ENCODE measurements around the gene SLC17A9. TPM values are rescaled to one million over a fixed set of nuclear protein-coding genes. Genes with fewer than 3 reads are reported as not detected.

The SLC17A9 gene
- total RNA-seq (10 to 100 TPM in 1 of 2 donors, 1 to 10 TPM in 1; 2.4 to 17.3 TPM), polyA plus RNA-seq (1 to 10 TPM; 9.2 to 9.9 TPM)
- long read RNA-seq, donor 1, partial matches to known transcripts, result 0 of 1 reads
- long read RNA-seq, donor 1, other reads (novel, unspliced or antisense), result 0 of 1 reads
- long read RNA-seq, donor 2, result 0 reads
- long read RNA-seq, donor 3, result 0 reads
- long read RNA-seq, donor 4, partial matches to known transcripts, result 0 of 1 reads
- long read RNA-seq, donor 4, other reads (novel, unspliced or antisense), result 0 of 1 reads
- long read RNA-seq, donor 5, partial matches to known transcripts, result 0 of 1 reads
- long read RNA-seq, donor 5, other reads (novel, unspliced or antisense), result 0 of 1 reads

GRCh38 chr20:62952373-62952967, at the start of gene SLC17A9:
TSS of gene SLC17A9 (plus strand) at chr20:62952709. CDS start at chr20:62952831, 122 bp downstream.
- peak; percentile 29 to 56 (median 38) for DNase-seq
- Histone ChIP-seq H3K27ac (ENCODE audit: low read depth in 1 of 2, low read length in 1 of 2) (peak within 1 kb of the TSS in 1 of 2 donors; percentile 69), H3K36me3 (ENCODE audit: control insufficient read depth in 4 of 4, insufficient read depth in 4 of 4, low read length in 4 of 4) (peaks cover 0 to 20% (median 17%) of the 10 kb centered on the region in 4 donors), H3K27me3 (ENCODE audit: control insufficient read depth in 3 of 3, insufficient read depth in 3 of 3, low read length in 2 of 3) (no peaks in the 10 kb centered on the region), H3K9ac (ENCODE audit: insufficient read depth in 1 of 2, low read length in 2 of 2) (peak within 1 kb of the TSS; percentile 5 to 51), H3K9me3 (ENCODE audit: control insufficient read depth in 4 of 4, insufficient read depth in 3 of 4, low read length in 3 of 4) (peaks cover 0 to 2% (median 0%) of the 10 kb centered on the region in 4 donors), H3K4me1 (ENCODE audit: control insufficient read depth in 5 of 5, insufficient read depth in 5 of 5, low read length in 5 of 5) (peaks cover 0 to 23% (median 20%) of the 10 kb centered on the region in 5 donors), H3K4me3 (no peak within 1 kb of the TSS)
- ATAC-seq (ENCODE audit: insufficient read depth, low FRiP score), result peak; percentile 72
- 3 to 6% methylated on average over 37 of the region's 37 CpGs for WGBS, 2 donors
- TF ChIP-seq CTCF (IDR thresholded peaks at IDR 0.05; ENCODE audit: control extremely low read depth, extremely low read depth), result no peak

GRCh38 chr20:62902926-62903615, 49.4 kb upstream of the SLC17A9 start:
- H3K36me3 ChIP-seq (ENCODE audit: control insufficient read depth in 4 of 4, insufficient read depth in 4 of 4, low read length in 4 of 4), result peaks cover 23 to 45% (median 33%) of the 10 kb centered on the region in 4 donors
- WGBS, 2 donors, result 76 to 85% methylated on average over 7 of the region's 7 CpGs
- no peak overlapping the region for H3K9ac ChIP-seq (ENCODE audit: insufficient read depth in 1 of 2, low read length in 2 of 2)
- ATAC-seq (ENCODE audit: insufficient read depth, low FRiP score), result no peak
- no peak overlapping the region for H3K4me3 ChIP-seq
- no peak overlapping the region for H3K27ac ChIP-seq (ENCODE audit: low read depth in 1 of 2, low read length in 1 of 2)
- peaks cover 0 to 16% (median 0%) of the 10 kb centered on the region in 5 donors for H3K4me1 ChIP-seq (ENCODE audit: control insufficient read depth in 5 of 5, insufficient read depth in 5 of 5, low read length in 5 of 5)
- peaks cover 0 to 2% (median 0%) of the 10 kb centered on the region in 4 donors for H3K9me3 ChIP-seq (ENCODE audit: control insufficient read depth in 4 of 4, insufficient read depth in 3 of 4, low read length in 3 of 4)
- TF ChIP-seq CTCF (IDR thresholded peaks at IDR 0.05; ENCODE audit: control extremely low read depth, extremely low read depth), result no peak
- no peak for DNase-seq
- no peaks in the 10 kb centered on the region for H3K27me3 ChIP-seq (ENCODE audit: control insufficient read depth in 3 of 3, insufficient read depth in 3 of 3, low read length in 2 of 3)

- Histone ChIP-seq H3K4me1 (ENCODE audit: control insufficient read depth in 5 of 5, insufficient read depth in 5 of 5, low read length in 5 of 5) (peaks cover 0 to 3% (median 0%) of the 10 kb centered on the region in 5 donors), H3K27ac (ENCODE audit: low read depth in 1 of 2, low read length in 1 of 2) (no peak overlapping the region), H3K36me3 (ENCODE audit: control insufficient read depth in 4 of 4, insufficient read depth in 4 of 4, low read length in 4 of 4) (peaks cover 45 to 67% (median 54%) of the 10 kb centered on the region in 4 donors), H3K9ac (ENCODE audit: insufficient read depth in 1 of 2, low read length in 2 of 2) (no peak overlapping the region), H3K4me3 (no peak overlapping the region), H3K27me3 (ENCODE audit: control insufficient read depth in 3 of 3, insufficient read depth in 3 of 3, low read length in 2 of 3) (no peaks in the 10 kb centered on the region), H3K9me3 (ENCODE audit: control insufficient read depth in 4 of 4, insufficient read depth in 3 of 4, low read length in 3 of 4) (peaks cover 0 to 2% (median 0%) of the 10 kb centered on the region in 4 donors)
- no peak for DNase-seq
- no peak for TF ChIP-seq CTCF (IDR thresholded peaks at IDR 0.05; ENCODE audit: control extremely low read depth, extremely low read depth)
- 94 to 95% methylated on average over 17 of the region's 17 CpGs for WGBS, 2 donors
- no peak for ATAC-seq (ENCODE audit: insufficient read depth, low FRiP score)
Observed at GRCh38 chr20:62905536-62906117, 46.9 kb upstream of the SLC17A9 start.
